NCI-H510A treated with DMSO at 0.1 percent for 48 hours (cell line): ENCODE measurements around the gene SLC25A11.
"Not testable (repeated sequence)": the region's sequence is repeated elsewhere in the genome, so short reads cannot be mapped to it uniquely, and the experiment has no call there.

Source experiments
- DNase-seq: peaks from one replicate; lab custom pipeline; 2025; lab: John Stamatoyannopoulos, UW

SLC25A11 gene

GRCh38 chr17:4920351-4921048 lies 19.3 kb downstream of the SLC25A11 start:
- DNase-seq, result no peak

- DNase-seq, result no peak
Measured at GRCh38 chr17:4919511-4920047, 20.3 kb downstream of the SLC25A11 start.

- not testable (repeated sequence) for DNase-seq
Measured at GRCh38 chr17:4914551-4914950, 25.3 kb downstream of the SLC25A11 start.

- no peak for DNase-seq
Measured at GRCh38 chr17:4913994-4914393, 25.9 kb downstream of the SLC25A11 start.

GRCh38 chr17:4908711-4909496 lies 30.9 kb downstream of the SLC25A11 start:
- DNase-seq, result peak; percentile 71

GRCh38 chr17:4908301-4908700 lies 31.5 kb downstream of the SLC25A11 start:
- DNase-seq, result no peak

GRCh38 chr17:4906642-4907041 lies 33.2 kb downstream of the SLC25A11 start:
- DNase-seq, result not testable (repeated sequence)

- peak; percentile 90 for DNase-seq
Measured at GRCh38 chr17:4903051-4903818, 36.6 kb downstream of the SLC25A11 start, which contains the start of gene CHRNE. TSS of gene CHRNE (minus strand) at chr17:4903098. CDS start at chr17:4903063, 35 bp downstream.

- no peak for DNase-seq
Measured at GRCh38 chr17:4902540-4902939, 37.3 kb downstream of the SLC25A11 start.

GRCh38 chr17:4901648-4902344 lies 38.0 kb downstream of the SLC25A11 start:
- DNase-seq, result no peak

- no peak for DNase-seq
Measured at GRCh38 chr17:4901108-4901647, 38.7 kb downstream of the SLC25A11 start.

- DNase-seq, result no peak
Measured at GRCh38 chr17:4900231-4901107, 39.4 kb downstream of the SLC25A11 start.

- peak; percentile 50 for DNase-seq
Measured at GRCh38 chr17:4899341-4900230, 40.3 kb downstream of the SLC25A11 start, which contains the start of gene C17orf107. TSS of gene C17orf107 (plus strand) at chr17:4899536. CDS start at chr17:4899763, 227 bp downstream.

- no peak for DNase-seq
Measured at GRCh38 chr17:4898927-4899326, 40.9 kb downstream of the SLC25A11 start.

- DNase-seq, result no peak
Measured at GRCh38 chr17:4898351-4898750, 41.5 kb downstream of the SLC25A11 start.

GRCh38 chr17:4897785-4898184 lies 42.1 kb downstream of the SLC25A11 start:
- no peak for DNase-seq

GRCh38 chr17:4897198-4897687 lies 42.6 kb downstream of the SLC25A11 start:
- DNase-seq, result no peak

GRCh38 chr17:4896332-4897197 lies 43.3 kb downstream of the SLC25A11 start:
- no peak for DNase-seq
